ENCODE results near the gene NCBP2L. TPM values are rescaled to one million over a fixed set of nuclear protein-coding genes. Genes with fewer than 3 reads are reported as not detected.

The NCBP2L gene
- total and polyA plus RNA-seq, 12 donors: 0.26 to 3.5 (median 1.2) TPM

- Histone ChIP-seq H3K9me3 (replicated peaks in 1 of 3) (no peaks in the 10 kb centered on the region), H3K27ac (peak overlapping the region in 3 of 5 donors; percentile 48 to 95 (median 92)), H3K27me3 (no peaks in the 10 kb centered on the region), H3K4me3 (no peak overlapping the region), H3K4me1 (replicated peaks in 1 of 2) (peaks cover 26 to 71% of the 10 kb centered on the region in 2 donors), H3K36me3 (replicated peaks in 1 of 2) (no peaks in the 10 kb centered on the region)
- TF ChIP-seq CTCF (IDR thresholded peaks at IDR 0.05) (no peak), POLR2A (IDR thresholded peaks at IDR 0.05) (no peak)
- WGBS, 4 donors: 30 to 61% (median 43%) methylated on average over 3 of the region's 3 CpGs
- no peak for DNase-seq
- intact Hi-C loops (cut with DNase I): no loop called here
Measured at GRCh38 chrX:107734646-107735045, 42.9 kb upstream of the NCBP2L start.

GRCh38 chrX:107736781-107737531, 40.6 kb upstream of the NCBP2L start:
- H3K4me1 ChIP-seq (replicated peaks in 1 of 2): peaks cover 30 to 70% of the 10 kb centered on the region in 2 donors

GRCh38 chrX:107738272-107738671, 39.3 kb upstream of the NCBP2L start:
- no peaks in the 10 kb centered on the region for H3K9me3 ChIP-seq (replicated peaks in 1 of 3)
- DNase-seq: peak in 2 of 7 donors; percentile 57 to 58
- TF ChIP-seq POLR2A (IDR thresholded peaks at IDR 0.05) (no peak), CTCF (IDR thresholded peaks at IDR 0.05) (no peak)
- no peak overlapping the region for H3K4me3 ChIP-seq
- no peaks in the 10 kb centered on the region for H3K36me3 ChIP-seq (replicated peaks in 1 of 2)
- intact Hi-C loops (cut with DNase I): no loop called here
- no peaks in the 10 kb centered on the region for H3K27me3 ChIP-seq
- peak overlapping the region; percentile 7 to 95 (median 63) for H3K27ac ChIP-seq
- WGBS, 4 donors: 57 to 72% (median 58%) methylated on average over 3 to 5 of the region's 5 CpGs; no CpG with 5 or more reads in 1 of the 4 donors
- peaks cover 40 to 72% of the 10 kb centered on the region in 2 donors for H3K4me1 ChIP-seq (replicated peaks in 1 of 2)

More at GRCh38 chrX:107736781-107737531, 40.6 kb upstream of the NCBP2L start:
- Histone ChIP-seq H3K27me3 (no peaks in the 10 kb centered on the region), H3K4me3 (no peak overlapping the region), H3K36me3 (replicated peaks in 1 of 2) (no peaks in the 10 kb centered on the region), H3K9me3 (replicated peaks in 1 of 3) (no peaks in the 10 kb centered on the region), H3K27ac (peak overlapping the region in 4 of 5 donors; percentile 56 to 95 (median 76))
- 28 to 46% (median 37%) methylated on average over 3 to 8 of the region's 8 CpGs for WGBS, 4 donors
- peak; percentile 43 to 76 (median 56) for DNase-seq
- no peak for TF ChIP-seq CTCF (IDR thresholded peaks at IDR 0.05)
- TF ChIP-seq POLR2A (IDR thresholded peaks at IDR 0.05): no peak
- intact Hi-C loops (cut with DNase I): no loop called here

- Histone ChIP-seq H3K9me3 (replicated peaks in 1 of 3) (no peaks in the 10 kb centered on the region), H3K36me3 (replicated peaks in 1 of 2) (no peaks in the 10 kb centered on the region), H3K27me3 (no peaks in the 10 kb centered on the region), H3K4me3 (no peak overlapping the region), H3K4me1 (replicated peaks in 1 of 2) (peaks cover 44 to 77% of the 10 kb centered on the region in 2 donors), H3K27ac (peak overlapping the region; percentile 7 to 95 (median 63))
- no peak for DNase-seq
- TF ChIP-seq POLR2A (IDR thresholded peaks at IDR 0.05) (no peak), CTCF (IDR thresholded peaks at IDR 0.05) (no peak)
- intact Hi-C loops (cut with DNase I): no loop called here
- WGBS, 4 donors: 65 to 84% (median 70%) methylated on average over 4 to 8 of the region's 8 CpGs
Measured at GRCh38 chrX:107738768-107739167, 38.8 kb upstream of the NCBP2L start.

Measured in adrenal gland (tissue), 12 donors.